22Rv1 (cell line): Measurements from ENCODE around the gene CELF2.

Experiments
- CTCF ChIP-seq: fragments of 450-650 bp; IDR thresholded peaks from 2 replicates; pipeline ENCODE4 v1.5.1; 2017; ENCODE audit warnings: mild to moderate bottlenecking
- ZFX ChIP-seq: fragments of 450-650 bp; IDR thresholded peaks from 2 replicates; pipeline ENCODE4 v1.6.1; 2017; ENCODE audit warnings: antibody characterized with exemption, borderline replicate concordance

DNA sequence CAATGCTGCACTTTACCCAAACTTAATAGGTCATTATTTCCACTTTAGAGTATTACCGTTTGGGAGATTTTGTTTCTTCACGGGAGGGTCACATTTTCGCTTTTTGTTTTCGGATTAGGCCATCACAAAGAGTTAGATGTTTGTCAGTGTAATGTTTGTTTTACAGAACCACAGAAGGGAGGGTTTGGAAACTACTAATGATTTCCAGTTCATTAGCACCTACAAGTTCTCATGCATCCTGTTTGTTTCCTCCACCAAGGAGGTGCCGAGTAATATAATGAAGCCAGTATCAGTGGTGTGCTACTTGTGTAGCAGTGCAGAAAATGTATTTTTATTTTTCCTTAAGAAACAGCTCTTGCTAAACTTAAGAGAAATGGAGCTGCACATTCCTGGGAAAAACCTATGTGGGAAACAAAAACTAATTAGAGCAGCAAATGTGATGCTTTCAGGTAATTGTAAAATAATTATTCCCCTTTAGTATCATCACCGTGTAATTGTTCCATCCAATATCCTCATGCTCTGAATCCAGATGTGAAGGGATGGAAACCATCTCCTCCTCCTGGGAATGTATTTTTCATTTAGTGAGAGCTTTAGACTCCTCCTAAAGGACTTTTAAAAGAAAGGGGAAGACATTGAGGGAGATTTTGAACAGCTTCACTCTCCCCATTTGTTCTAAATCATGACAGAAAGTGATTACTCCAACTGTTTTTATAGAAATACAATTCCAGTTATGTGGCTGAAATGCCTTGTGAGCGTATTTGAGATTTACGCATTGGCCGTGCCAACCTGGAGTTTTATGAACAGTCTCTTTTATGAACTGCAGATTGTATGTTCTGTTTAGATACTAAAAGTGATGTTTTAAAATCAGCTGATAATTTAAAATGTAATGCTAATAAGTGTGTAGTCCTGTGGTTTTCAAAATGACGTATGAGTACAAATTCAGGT is 5.6 kb downstream of the CELF2 start:
- no peak for TF ChIP-seq CTCF
- TF ChIP-seq ZFX = no peak
